Muscle of arm (tissue), 12 donors: ENCODE measurements around the gene MARCKSL1. TPM values are rescaled to one million over a fixed set of nuclear protein-coding genes. Genes with fewer than 3 reads are reported as not detected.
"Not testable (repeated sequence)": the region's sequence is repeated elsewhere in the genome, so short reads cannot be mapped to it uniquely, and the experiment has no call there.

ENCODE experiments used
- DNase-seq: peaks from one replicate; pipeline ENCODE4 v3.0.0-alpha.2; 2013
- polyA plus RNA-seq, 12 donors: library from polyadenylated mRNA; unstranded; fragments of 120-200 nt; gene quantifications; one replicate each; pipeline ENCODE4 v1.2.1, GENCODE V29; 2013; ENCODE audit not compliant: insufficient read length in 12 of 12

MARCKSL1 gene
- polyA plus RNA-seq, 12 donors: 125 to 326 (median 152) TPM; not detected in 1

- not testable (repeated sequence) for DNase-seq
These were observed 19.7 kb upstream of the MARCKSL1 start for GRCh38 chr1:32355778-32356177.

- DNase-seq: no peak
These were observed 18.0 kb upstream of the MARCKSL1 start for GRCh38 chr1:32353886-32354570.

- no peak for DNase-seq
These were observed 17.4 kb upstream of the MARCKSL1 start for GRCh38 chr1:32353431-32353830.

- no peak for DNase-seq
These were observed 16.9 kb upstream of the MARCKSL1 start for GRCh38 chr1:32352831-32353383.

GRCh38 chr1:32352239-32352745 is 16.3 kb upstream of the MARCKSL1 start:
- no peak for DNase-seq

GRCh38 chr1:32351399-32352238 is 15.6 kb upstream of the MARCKSL1 start:
- peak; percentile 96 for DNase-seq

- DNase-seq: no peak
These were observed 14.9 kb upstream of the MARCKSL1 start for GRCh38 chr1:32350785-32351398.

GRCh38 chr1:32349211-32349708 is 13.2 kb upstream of the MARCKSL1 start:
- no peak for DNase-seq

GRCh38 chr1:32346532-32347157 is 10.6 kb upstream of the MARCKSL1 start:
- DNase-seq: no peak

- DNase-seq: no peak
These were observed 9.3 kb upstream of the MARCKSL1 start for GRCh38 chr1:32345289-32345827.

GRCh38 chr1:32342704-32343103 is 6.7 kb upstream of the MARCKSL1 start:
- DNase-seq: no peak

GRCh38 chr1:32341971-32342370 is 5.9 kb upstream of the MARCKSL1 start:
- no peak for DNase-seq

- DNase-seq: no peak
These were observed 5.2 kb upstream of the MARCKSL1 start for GRCh38 chr1:32341186-32341757.

- no peak for DNase-seq
These were observed 3.4 kb upstream of the MARCKSL1 start for GRCh38 chr1:32339363-32339978.

GRCh38 chr1:32338637-32339145 is 2.7 kb upstream of the MARCKSL1 start:
- DNase-seq: no peak

- DNase-seq: no peak
These were observed 2.0 kb upstream of the MARCKSL1 start for GRCh38 chr1:32337855-32338636.

GRCh38 chr1:32336963-32337675 is 1.1 kb upstream of the MARCKSL1 start:
- DNase-seq: no peak

- DNase-seq: no peak
These were observed 529 bp upstream of the MARCKSL1 start for GRCh38 chr1:32336591-32336932.

- DNase-seq: no peak
These were observed 571 bp downstream of the MARCKSL1 start for GRCh38 chr1:32335535-32335789.
